Testis (tissue), 2 donors: ENCODE measurements around the gene S1PR5.

Experiments
- POLR2A ChIP-seq: fragments of 450-650 bp; IDR thresholded peaks from one replicate; pipeline ENCODE4 v1.6.1; 2017; ENCODE audit warnings: antibody characterized with exemption, mild to moderate bottlenecking, moderate library complexity
- TF ChIP-seq, protein P1 (sequence below), 3 experiments: fragments of 450-650 bp in 2 of 3; fragments of 200-600 bp in 1 of 3; sonication (generic) in 1 of 3; IDR thresholded peaks; one replicate each; pipeline ENCODE4 v1.5.1; 2016 to 2019; ENCODE audit warnings: antibody characterized with exemption in 3 of 3, mild to moderate bottlenecking in 2 of 3, moderate library complexity in 1 of 3

GRCh38 chr19:10557603-10558197, 40.5 kb upstream of the S1PR5 start:
- TF ChIP-seq POLR2A: no peak
- TF ChIP-seq, protein P1, sequence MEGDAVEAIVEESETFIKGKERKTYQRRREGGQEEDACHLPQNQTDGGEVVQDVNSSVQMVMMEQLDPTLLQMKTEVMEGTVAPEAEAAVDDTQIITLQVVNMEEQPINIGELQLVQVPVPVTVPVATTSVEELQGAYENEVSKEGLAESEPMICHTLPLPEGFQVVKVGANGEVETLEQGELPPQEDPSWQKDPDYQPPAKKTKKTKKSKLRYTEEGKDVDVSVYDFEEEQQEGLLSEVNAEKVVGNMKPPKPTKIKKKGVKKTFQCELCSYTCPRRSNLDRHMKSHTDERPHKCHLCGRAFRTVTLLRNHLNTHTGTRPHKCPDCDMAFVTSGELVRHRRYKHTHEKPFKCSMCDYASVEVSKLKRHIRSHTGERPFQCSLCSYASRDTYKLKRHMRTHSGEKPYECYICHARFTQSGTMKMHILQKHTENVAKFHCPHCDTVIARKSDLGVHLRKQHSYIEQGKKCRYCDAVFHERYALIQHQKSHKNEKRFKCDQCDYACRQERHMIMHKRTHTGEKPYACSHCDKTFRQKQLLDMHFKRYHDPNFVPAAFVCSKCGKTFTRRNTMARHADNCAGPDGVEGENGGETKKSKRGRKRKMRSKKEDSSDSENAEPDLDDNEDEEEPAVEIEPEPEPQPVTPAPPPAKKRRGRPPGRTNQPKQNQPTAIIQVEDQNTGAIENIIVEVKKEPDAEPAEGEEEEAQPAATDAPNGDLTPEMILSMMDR (IDR thresholded peaks at IDR 0.05): no peak
